GM12892 (cell line): ENCODE measurements around the gene PEX3.

ENCODE experiments used
- DNase-seq: peaks from one replicate; pipeline ENCODE4 v3.0.0; 2011; ENCODE audit not compliant: insufficient read length
- FAIRE-seq: peaks from 2 replicates; lab custom pipeline; 2011; peaks lifted over from hg19 to GRCh38; lab: Jason Lieb, UNC
- POLR2A ChIP-seq: IDR thresholded peaks from 2 replicates; pipeline ENCODE4 v1.6.1; 2011; ENCODE audit warnings: low read depth, low read length, control low read depth
- POLR2AphosphoS5 ChIP-seq: IDR thresholded peaks from 2 replicates; pipeline ENCODE4 v1.6.1; 2011; ENCODE audit warnings: low read depth, low read length, control low read depth
- TAF1 ChIP-seq: IDR thresholded peaks from 2 replicates; pipeline ENCODE4 v1.6.1; 2011; ENCODE audit warnings: low read depth, mild to moderate bottlenecking, control low read depth, low read length, borderline replicate concordance

PEX3 gene

DNA sequence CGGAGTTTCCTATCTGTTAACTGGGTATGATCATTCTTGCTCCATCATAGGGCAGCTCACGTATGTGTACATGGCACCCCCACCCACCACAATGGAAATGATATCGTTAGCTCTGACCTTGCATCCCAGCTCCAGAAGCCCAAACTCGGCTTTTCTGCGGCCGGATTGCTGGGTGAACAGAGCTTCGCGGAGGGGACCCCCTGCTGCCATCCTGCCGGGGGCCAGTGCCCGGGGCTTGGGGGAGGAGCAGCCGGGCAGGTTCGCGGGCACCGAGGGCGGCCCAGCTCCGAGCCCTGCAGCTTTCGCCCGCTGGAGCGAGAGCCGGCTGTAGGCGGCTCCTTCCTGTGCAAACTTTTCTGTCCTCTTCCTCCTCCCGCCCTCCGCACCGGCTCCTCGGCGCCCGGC is 85.9 kb downstream of the PEX3 start:
- FAIRE-seq = no peak
- TF ChIP-seq POLR2AphosphoS5 = no peak
- no peak for TF ChIP-seq POLR2A
- no peak for TF ChIP-seq TAF1
- peak; percentile 29 for DNase-seq

DNA sequence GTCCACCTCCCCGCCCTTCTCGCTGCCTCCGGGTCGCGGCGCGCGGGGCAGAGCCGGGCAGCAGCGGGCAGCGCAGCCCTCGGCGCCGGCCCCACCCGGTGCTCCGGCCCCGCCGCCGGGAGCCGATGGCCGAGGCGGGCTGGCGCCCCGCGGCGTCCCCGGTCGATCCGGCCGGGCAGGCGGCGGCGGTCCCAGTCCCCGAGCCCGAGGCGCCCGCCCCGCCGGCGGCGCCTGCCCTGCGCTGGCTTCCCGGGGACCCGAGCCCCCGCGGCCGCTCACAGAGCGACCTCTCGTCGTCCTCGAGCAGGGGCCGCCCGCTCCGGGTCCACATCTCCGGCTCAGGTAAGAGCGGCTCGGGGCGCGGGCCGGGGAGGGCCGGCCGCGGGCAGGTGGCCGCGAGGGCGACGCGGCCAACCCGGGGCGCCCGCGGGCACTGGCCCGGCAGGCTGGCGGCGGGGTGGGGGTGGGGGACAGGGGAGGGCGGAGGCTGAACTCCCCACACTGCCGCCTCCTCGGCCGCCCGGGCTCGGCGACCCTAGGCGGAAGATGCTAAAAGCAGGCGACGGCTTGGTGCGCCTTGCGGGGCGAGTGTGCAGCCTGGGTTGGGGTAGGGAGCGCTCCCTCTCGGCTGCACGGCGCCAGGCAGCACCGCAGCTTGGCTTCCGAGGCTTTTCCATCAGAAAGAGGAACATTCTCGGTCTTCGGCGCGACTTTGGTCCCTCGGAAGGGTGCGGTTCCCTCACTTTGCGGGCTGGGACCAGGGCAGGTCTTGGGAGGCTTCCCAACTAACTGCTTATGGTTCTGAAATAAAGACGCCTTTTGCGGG is 86.5 kb downstream of the PEX3 start:
- DNase-seq = peak; percentile 29
- FAIRE-seq = peak; percentile 56
- TF ChIP-seq POLR2AphosphoS5 = no peak
- TF ChIP-seq TAF1 = no peak
- TF ChIP-seq POLR2A = no peak

DNA sequence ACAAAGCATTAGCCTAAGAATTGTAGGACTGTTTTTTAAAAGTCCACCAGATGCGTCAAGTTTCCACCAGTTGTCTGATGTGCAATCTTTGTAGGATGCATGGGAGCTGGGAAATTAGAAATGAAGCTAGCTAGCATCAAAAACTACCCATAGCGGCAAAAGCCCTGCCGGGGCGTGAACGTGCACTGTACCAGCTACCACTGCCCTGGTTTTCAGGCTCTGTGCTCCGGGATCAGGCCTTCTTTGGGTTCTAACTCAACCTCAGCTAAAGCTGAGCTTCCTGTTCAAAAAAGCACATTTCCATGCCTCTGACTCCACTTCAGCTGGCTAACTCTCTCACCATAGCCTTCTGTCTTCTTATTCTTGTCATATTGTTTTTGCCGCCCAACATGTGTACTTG is 87.8 kb downstream of the PEX3 start:
- no peak for DNase-seq
- no peak for FAIRE-seq
- TF ChIP-seq TAF1 (no peak), POLR2A (no peak), POLR2AphosphoS5 (no peak)

DNA sequence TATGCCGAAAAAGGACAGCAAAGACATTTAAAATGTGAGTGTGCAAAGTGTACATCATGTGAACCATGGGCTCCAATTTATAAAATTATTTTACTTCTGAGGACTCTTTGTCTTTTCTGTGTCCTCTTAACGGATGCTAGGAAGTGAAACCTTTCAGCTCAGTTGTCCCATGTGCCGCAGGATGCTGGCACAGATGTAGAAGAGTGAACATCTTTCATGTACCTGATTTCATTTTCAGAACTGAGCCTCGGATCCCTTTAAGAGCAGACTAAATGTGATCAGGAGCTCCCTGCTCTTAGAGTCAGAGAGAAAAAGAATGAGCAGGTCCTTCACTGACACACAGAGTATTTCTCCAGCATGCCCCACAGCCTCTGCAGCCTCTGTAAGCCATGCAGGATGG is 88.5 kb downstream of the PEX3 start:
- no peak for FAIRE-seq
- no peak for TF ChIP-seq TAF1
- no peak for TF ChIP-seq POLR2AphosphoS5
- no peak for TF ChIP-seq POLR2A
- no peak for DNase-seq

DNA sequence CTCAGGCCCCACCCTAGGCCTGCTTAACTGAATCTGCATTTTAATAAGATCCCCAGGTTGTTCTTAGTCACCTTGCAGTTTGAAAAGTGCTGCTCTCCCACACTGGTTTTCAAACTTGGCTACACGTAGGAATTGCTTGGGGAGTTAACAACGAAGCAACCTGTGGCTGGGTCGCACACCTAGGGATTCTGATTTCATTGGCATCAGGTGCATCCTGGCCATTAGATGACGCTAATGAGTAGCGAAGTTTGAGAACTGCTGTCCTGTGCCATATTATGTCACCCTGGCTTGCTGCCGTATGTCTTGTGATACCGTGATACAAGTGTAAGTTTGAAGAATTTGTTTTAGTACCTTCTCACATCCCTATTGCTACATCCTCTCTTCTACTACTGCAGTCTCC is 89.1 kb downstream of the PEX3 start:
- DNase-seq (no peak), FAIRE-seq (no peak)
- TF ChIP-seq POLR2A (no peak), POLR2AphosphoS5 (no peak), TAF1 (no peak)

DNA sequence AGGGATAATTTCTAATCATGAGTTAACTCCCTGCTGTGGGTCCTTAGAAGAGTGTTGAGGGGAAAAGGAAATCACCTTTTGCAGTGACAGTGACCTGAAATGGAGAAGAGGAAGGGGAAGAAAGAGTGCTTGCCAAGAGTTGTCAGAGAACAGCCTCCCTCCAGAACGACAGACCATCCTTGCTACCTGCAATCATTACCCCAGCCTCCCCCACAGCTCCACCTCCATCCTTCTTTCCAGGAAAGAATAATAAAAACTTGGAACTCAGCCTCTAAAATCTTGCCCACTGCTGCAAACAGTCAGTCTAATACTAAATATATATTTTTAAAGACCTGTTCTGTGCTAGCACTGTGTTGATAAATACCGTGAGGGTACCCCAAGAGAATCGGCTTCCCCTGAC is 89.6 kb downstream of the PEX3 start:
- DNase-seq (no peak), FAIRE-seq (no peak)
- no peak for TF ChIP-seq POLR2AphosphoS5
- TF ChIP-seq POLR2A = no peak
